ENCODE data around the gene ANGPTL5. TPM values are rescaled to one million over a fixed set of nuclear protein-coding genes. Genes with fewer than 3 reads are reported as not detected.

The ANGPTL5 gene
- total RNA-seq, 4 donors from 2014 or later, result 0.24 TPM; not detected in 3

DNA sequence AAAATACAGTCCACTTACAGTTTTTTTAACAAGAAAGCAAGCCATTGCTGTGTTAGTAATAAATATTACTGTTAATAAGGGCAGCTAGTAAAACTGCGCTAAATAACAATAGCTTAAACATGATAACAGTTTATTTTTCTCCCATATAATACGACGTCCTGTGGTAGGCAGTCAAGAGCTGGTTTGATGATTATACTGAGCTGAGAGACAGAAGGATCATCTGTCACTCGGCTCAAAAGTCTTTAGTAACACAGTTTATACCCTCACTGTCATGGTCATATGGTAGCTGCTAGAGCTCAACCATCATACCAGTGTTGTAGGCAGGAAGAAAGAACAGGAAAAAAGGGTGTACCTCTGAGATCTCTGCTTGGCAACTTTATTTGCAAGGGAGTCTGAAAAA lies 29.1 kb upstream of the ANGPTL5 start:
- no peak for TF ChIP-seq POLR2A (IDR thresholded peaks at IDR 0.05)
- TF ChIP-seq, protein P1, sequence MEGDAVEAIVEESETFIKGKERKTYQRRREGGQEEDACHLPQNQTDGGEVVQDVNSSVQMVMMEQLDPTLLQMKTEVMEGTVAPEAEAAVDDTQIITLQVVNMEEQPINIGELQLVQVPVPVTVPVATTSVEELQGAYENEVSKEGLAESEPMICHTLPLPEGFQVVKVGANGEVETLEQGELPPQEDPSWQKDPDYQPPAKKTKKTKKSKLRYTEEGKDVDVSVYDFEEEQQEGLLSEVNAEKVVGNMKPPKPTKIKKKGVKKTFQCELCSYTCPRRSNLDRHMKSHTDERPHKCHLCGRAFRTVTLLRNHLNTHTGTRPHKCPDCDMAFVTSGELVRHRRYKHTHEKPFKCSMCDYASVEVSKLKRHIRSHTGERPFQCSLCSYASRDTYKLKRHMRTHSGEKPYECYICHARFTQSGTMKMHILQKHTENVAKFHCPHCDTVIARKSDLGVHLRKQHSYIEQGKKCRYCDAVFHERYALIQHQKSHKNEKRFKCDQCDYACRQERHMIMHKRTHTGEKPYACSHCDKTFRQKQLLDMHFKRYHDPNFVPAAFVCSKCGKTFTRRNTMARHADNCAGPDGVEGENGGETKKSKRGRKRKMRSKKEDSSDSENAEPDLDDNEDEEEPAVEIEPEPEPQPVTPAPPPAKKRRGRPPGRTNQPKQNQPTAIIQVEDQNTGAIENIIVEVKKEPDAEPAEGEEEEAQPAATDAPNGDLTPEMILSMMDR (IDR thresholded peaks at IDR 0.05), result no peak
- no peaks in the 10 kb centered on the region for H3K4me1 ChIP-seq
- DNase-seq, result no peak
- H3K27me3 ChIP-seq, result no peaks in the 10 kb centered on the region
- intact Hi-C loops (cut with DNase I; ENCODE audit: low total_unique reads), result no loop called here
- H3K4me3 ChIP-seq, result no peak overlapping the region
- no peaks in the 10 kb centered on the region for H3K36me3 ChIP-seq
- no peaks in the 10 kb centered on the region for H3K9me3 ChIP-seq
- H3K27ac ChIP-seq, result no peak overlapping the region

DNA sequence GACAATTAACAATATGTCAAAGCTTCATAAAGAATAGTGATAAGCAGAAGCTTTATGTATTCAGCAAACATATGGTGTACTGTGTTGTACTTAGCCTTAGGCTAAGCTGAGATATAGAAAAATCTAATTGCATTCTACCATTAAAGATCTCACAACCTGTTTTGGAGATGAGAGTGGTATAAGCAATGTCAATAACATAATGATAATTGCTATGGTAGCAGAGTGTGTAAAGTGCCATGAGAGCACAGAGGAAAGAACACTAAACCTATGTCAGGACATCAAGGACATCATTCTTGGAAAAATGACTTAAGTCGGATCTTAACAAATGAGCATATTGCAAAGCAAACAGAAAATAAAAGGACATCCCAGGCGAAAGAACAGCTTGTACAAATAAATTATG lies 28.6 kb upstream of the ANGPTL5 start:
- TF ChIP-seq, protein P1 (IDR thresholded peaks at IDR 0.05), result no peak
- TF ChIP-seq POLR2A (IDR thresholded peaks at IDR 0.05), result no peak

DNA sequence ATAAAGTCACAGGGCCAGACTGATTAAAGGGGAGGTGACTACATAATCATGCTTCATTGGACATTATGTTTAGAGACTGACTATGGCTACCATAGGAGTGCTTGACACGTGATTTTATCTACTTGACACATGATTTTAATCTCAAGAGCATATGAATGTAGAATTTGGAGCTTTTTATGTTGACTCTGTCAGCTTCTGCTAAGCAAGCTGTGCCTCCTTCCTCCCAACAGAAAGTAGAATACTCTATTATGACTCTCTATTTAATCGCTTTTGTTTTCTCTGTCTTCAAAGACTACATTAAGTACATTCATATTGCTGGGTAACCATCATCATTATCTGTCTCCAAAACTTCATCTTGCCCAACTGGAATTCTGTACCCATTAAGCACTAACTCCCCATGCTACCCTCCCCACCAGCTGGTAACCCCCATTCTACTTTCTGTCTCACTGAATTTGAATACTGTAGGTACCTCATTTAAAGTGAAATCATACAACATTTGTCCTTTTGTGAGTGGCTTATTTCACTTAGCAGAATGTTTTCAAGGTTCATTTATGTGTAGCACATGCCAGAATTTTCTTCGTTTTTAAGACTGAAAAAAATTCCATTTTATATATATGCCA lies 24.7 kb upstream of the ANGPTL5 start:
- Histone ChIP-seq H3K4me1 (no peaks in the 10 kb centered on the region), H3K27me3 (no peaks in the 10 kb centered on the region), H3K4me3 (no peak overlapping the region), H3K36me3 (no peaks in the 10 kb centered on the region), H3K27ac (no peak overlapping the region), H3K9me3 (no peaks in the 10 kb centered on the region)
- intact Hi-C loops (cut with DNase I; ENCODE audit: low total_unique reads), result no loop called here
- no peak for DNase-seq
- TF ChIP-seq, protein P1 (IDR thresholded peaks at IDR 0.05), result no peak
- no peak for TF ChIP-seq POLR2A (IDR thresholded peaks at IDR 0.05)

More for the DNA sequence above, 28.6 kb upstream of the ANGPTL5 start:
- no peak for DNase-seq
- Histone ChIP-seq H3K27me3 (no peaks in the 10 kb centered on the region), H3K36me3 (no peaks in the 10 kb centered on the region), H3K4me3 (no peak overlapping the region), H3K27ac (no peak overlapping the region), H3K4me1 (no peaks in the 10 kb centered on the region), H3K9me3 (no peaks in the 10 kb centered on the region)
- intact Hi-C loops (cut with DNase I; ENCODE audit: low total_unique reads), result no loop called here

DNA sequence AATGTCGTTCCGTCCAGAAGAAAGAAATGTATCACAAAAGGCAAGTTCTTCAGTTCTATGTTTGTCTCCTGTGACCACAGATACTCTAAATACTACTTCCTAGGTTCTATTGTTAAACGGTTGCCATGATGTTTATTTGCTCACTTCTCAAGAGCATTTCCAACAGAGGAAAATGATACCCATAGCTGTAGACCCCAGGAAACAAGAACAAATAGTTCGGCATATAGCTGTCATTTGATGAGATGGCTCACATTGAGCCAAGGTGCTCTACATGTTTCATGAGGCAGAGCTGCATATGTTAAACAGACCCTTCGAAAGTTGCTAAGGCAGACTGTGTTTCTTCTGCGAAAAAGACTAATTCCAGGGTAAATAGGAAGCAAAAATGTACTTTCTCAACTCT lies 15.4 kb upstream of the ANGPTL5 start:
- Histone ChIP-seq H3K9me3 (no peaks in the 10 kb centered on the region), H3K4me1 (no peaks in the 10 kb centered on the region), H3K4me3 (no peak overlapping the region), H3K27ac (no peak overlapping the region), H3K36me3 (no peaks in the 10 kb centered on the region), H3K27me3 (no peaks in the 10 kb centered on the region)
- TF ChIP-seq POLR2A (IDR thresholded peaks at IDR 0.05), result no peak
- TF ChIP-seq, protein P1 (IDR thresholded peaks at IDR 0.05), result no peak
- DNase-seq, result no peak
- intact Hi-C loops (cut with DNase I; ENCODE audit: low total_unique reads), result no loop called here

DNA sequence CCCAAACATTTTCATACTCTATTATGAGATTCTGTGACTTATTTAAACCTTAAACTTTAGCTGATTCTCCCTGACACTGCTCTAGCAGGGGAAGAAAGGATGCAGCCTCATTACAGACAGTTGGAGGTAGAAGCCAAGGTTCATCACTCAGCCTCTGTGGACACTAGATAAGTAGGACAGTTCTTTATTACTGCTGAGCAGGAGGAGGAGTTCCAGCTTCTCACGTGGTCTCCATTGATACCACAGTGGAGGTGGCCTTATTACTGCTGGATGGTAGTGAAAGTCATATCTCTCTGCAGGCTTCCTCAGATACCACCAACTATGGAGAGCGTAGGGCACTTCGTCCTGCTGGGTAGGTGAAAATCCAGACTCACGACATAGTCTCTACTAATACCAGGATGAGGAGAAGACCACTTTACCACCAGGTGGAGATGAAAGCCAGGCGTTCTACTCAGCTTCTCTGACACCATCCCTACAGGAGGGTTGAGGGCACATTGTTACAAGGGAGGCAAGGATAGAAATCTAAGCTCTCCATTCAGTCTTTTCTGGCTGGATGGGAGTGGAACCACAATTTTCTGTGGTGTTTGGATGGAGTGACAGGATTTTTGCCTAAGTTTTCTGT lies 13.1 kb upstream of the ANGPTL5 start:
- no peak for DNase-seq
- no peaks in the 10 kb centered on the region for H3K27me3 ChIP-seq
- TF ChIP-seq, protein P1 (IDR thresholded peaks at IDR 0.05), result no peak
- no peak for TF ChIP-seq POLR2A (IDR thresholded peaks at IDR 0.05)
- no peak overlapping the region for H3K4me3 ChIP-seq
- no peaks in the 10 kb centered on the region for H3K4me1 ChIP-seq
- H3K27ac ChIP-seq, result no peak overlapping the region
- H3K9me3 ChIP-seq, result no peaks in the 10 kb centered on the region
- no peaks in the 10 kb centered on the region for H3K36me3 ChIP-seq
- intact Hi-C loops (cut with DNase I; ENCODE audit: low total_unique reads), result no loop called here

All from uterus (tissue), 4 donors.